HepG2 (cell line): ENCODE measurements around the gene MAP3K14. TPM values are rescaled to one million over a fixed set of nuclear protein-coding genes. Genes with fewer than 3 reads are reported as not detected.
A peak's percentile ranks its signal among the peaks of the same experiment; 100 is the strongest.

ENCODE experiments used
- ATAC-seq: fragments of 200-7000 bp; cut with Tn5 transposase; 3 replicates; pipeline ENCODE4 v1.9.1; 2020; ENCODE audit warnings: mild to moderate bottlenecking, moderate library complexity
- BruUV-seq: library from RNA; stranded (reverse); fragments of 400-500 nt; replicated peaks from 2 replicates; lab custom pipeline; 2021; lab: Mats Ljungman, UMichigan
- CTCF ChIA-PET: fragments of 300-600 bp; formaldehyde crosslinking; extraction: SDS; loops from one replicate; lab custom pipeline; 2021; ENCODE audit warnings: low total read pairs, inconsistent platforms, low intra/inter-chr PET ratio; lab: Yijun Ruan, JAX
- POLR2A ChIA-PET: fragments of 350-600 bp; sonication (Branson Sonifier 250); formaldehyde crosslinking; loops from one replicate; lab custom pipeline; 2020; ENCODE audit warnings: antibody characterized with exemption, inconsistent platforms; lab: Yijun Ruan, JAX
- DNase-seq: peaks from one replicate; pipeline ENCODE4 v3.0.0-alpha.2; 2015; ENCODE audit warnings: low spot score
- FAIRE-seq: peaks from 3 replicates; lab custom pipeline; 2011; peaks lifted over from hg19 to GRCh38; lab: Jason Lieb, UNC
- H2AFZ ChIP-seq: one replicate; pipeline ENCODE4 v1.6.1; 2011; ENCODE audit warnings: low read length, inconsistent platforms
- H3K27ac ChIP-seq: fragments of 300-600 bp; 3 replicates; pipeline ENCODE4 v1.8.0; 2011; ENCODE audit warnings: mixed run types, mild to moderate bottlenecking, mixed read lengths, low read length, inconsistent platforms; ENCODE audit not compliant: insufficient read depth; ENCODE audit errors: extremely low read length
- H3K27me3 ChIP-seq, 2 experiments: fragments of 200-600 bp in 1 of 2; 2 replicates in 1 of 2; 3 replicates in 1 of 2; pipeline versions ENCODE4 v1.6.0 to v1.8.0; 2011; ENCODE audit warnings: low read length in 2 of 2, mild to moderate bottlenecking in 2 of 2, moderate library complexity in 2 of 2, inconsistent platforms in 1 of 2; ENCODE audit not compliant: insufficient read depth in 2 of 2, control insufficient read depth in 1 of 2
- H3K36me3 ChIP-seq, 2 experiments: fragments of 200-600 bp in 1 of 2; replicated peaks in 1 of 2; 2 replicates in 1 of 2; 3 replicates in 1 of 2; pipeline versions ENCODE4 v1.5.1 to v1.8.0; 2011; ENCODE audit warnings: low read length in 2 of 2, inconsistent platforms in 1 of 2; ENCODE audit not compliant: insufficient read depth in 2 of 2, control insufficient read depth in 1 of 2
- H3K4me1 ChIP-seq: 2 replicates; pipeline ENCODE4 v1.5.1; 2012; ENCODE audit warnings: low read length, inconsistent platforms; ENCODE audit not compliant: insufficient read depth
- H3K4me2 ChIP-seq: 2 replicates; pipeline ENCODE4 v1.6.0; 2011; ENCODE audit warnings: low read depth, low read length, inconsistent platforms
- H3K4me3 ChIP-seq, 3 experiments: fragments of 200-600 bp in 1 of 3; sonication (generic), shearing (Covaris generic) in 1 of 3; replicated peaks in 1 of 3; 2 replicates each; pipeline ENCODE4 v1.5.1; 2011 to 2016; ENCODE audit warnings: low read length in 3 of 3, inconsistent platforms in 2 of 3, low read depth in 2 of 3, mild to moderate bottlenecking in 2 of 3, control low read depth in 1 of 3, mixed read lengths in 1 of 3; ENCODE audit not compliant: insufficient read depth in 1 of 3
- H3K79me2 ChIP-seq: one replicate; pipeline ENCODE4 v1.6.1; 2011; ENCODE audit warnings: low read length, inconsistent platforms; ENCODE audit not compliant: insufficient read depth
- H3K9ac ChIP-seq: 2 replicates; pipeline ENCODE4 v1.6.0; 2011; ENCODE audit warnings: mild to moderate bottlenecking, low read depth, low read length, inconsistent platforms; ENCODE audit not compliant: insufficient read depth
- H3K9me3 ChIP-seq: 2 replicates; pipeline ENCODE4 v1.5.1; 2012; ENCODE audit warnings: mild to moderate bottlenecking, low read length
- H4K20me1 ChIP-seq: 2 replicates; pipeline ENCODE4 v1.6.0; 2011; ENCODE audit warnings: inconsistent platforms, mild to moderate bottlenecking, low read length, moderate library complexity; ENCODE audit not compliant: insufficient read depth
- AHR ChIP-seq: IDR thresholded peaks from 2 replicates; pipeline ENCODE4 v1.6.1; 2018; ENCODE audit warnings: missing genetic modification reagents, missing compliant biosample characterization
- EHMT2 ChIP-seq: fragments of 200-600 bp; sonication (generic); IDR thresholded peaks from 2 replicates; pipeline ENCODE4 v1.7.0; 2017; ENCODE audit warnings: antibody characterized with exemption, low read depth, low read length, borderline replicate concordance
- FOXA1 ChIP-seq, 2 experiments: fragments of 450-650 bp in 1 of 2; sonication (generic) in 1 of 2; formaldehyde crosslinking in 1 of 2; IDR thresholded peaks; 2 replicates each; pipeline versions ENCODE4 v1.4.0 to v1.6.1; 2016 to 2020; ENCODE audit warnings: missing genetic modification reagents in 1 of 2
- GTF3A ChIP-seq: sonication (generic); formaldehyde crosslinking; conservative IDR thresholded peaks from 2 replicates; pipeline ENCODE4 v1.4.0; 2020; ENCODE audit warnings: mild to moderate bottlenecking, missing genetic modification reagents
- GZF1 ChIP-seq: sonication (generic); formaldehyde crosslinking; IDR thresholded peaks from 2 replicates; pipeline ENCODE4 v1.5.1; 2020; ENCODE audit warnings: mild to moderate bottlenecking, missing genetic modification reagents
- HNF4A ChIP-seq: sonication (generic); formaldehyde crosslinking; IDR thresholded peaks from 2 replicates; pipeline ENCODE4 v1.4.0; 2020; ENCODE audit warnings: missing genetic modification reagents
- MIER2 ChIP-seq: IDR thresholded peaks from 2 replicates; pipeline ENCODE4 v1.6.1; 2016; ENCODE audit warnings: missing biosample characterization, missing genetic modification reagents
- NR2C2 ChIP-seq: sonication (generic); formaldehyde crosslinking; IDR thresholded peaks from 2 replicates; pipeline ENCODE4 v1.4.0; 2020; ENCODE audit warnings: missing genetic modification reagents, mild to moderate bottlenecking, moderate library complexity, borderline replicate concordance
- NR3C1 ChIP-seq: sonication (generic); formaldehyde crosslinking; IDR thresholded peaks from 2 replicates; pipeline ENCODE4 v1.4.0; 2020; ENCODE audit warnings: missing genetic modification reagents
- ONECUT2 ChIP-seq: sonication (generic); formaldehyde crosslinking; IDR thresholded peaks from 2 replicates; pipeline ENCODE4 v1.4.0; 2020; ENCODE audit warnings: missing genetic modification reagents
- REPIN1 ChIP-seq: sonication (generic); formaldehyde crosslinking; IDR thresholded peaks from 2 replicates; pipeline ENCODE4 v1.8.0; 2022; ENCODE audit warnings: missing genetic modification reagents, low read depth, mild to moderate bottlenecking, borderline replicate concordance
- TBP ChIP-seq: sonication (generic); formaldehyde crosslinking; IDR thresholded peaks from 2 replicates; pipeline ENCODE4 v1.5.0; 2020; ENCODE audit warnings: missing genetic modification reagents
- ZNF121 ChIP-seq: sonication (generic); formaldehyde crosslinking; IDR thresholded peaks from 2 replicates; pipeline ENCODE4 v1.5.0; 2020; ENCODE audit warnings: mild to moderate bottlenecking, missing genetic modification reagents
- ZNF263 ChIP-seq: sonication (generic); formaldehyde crosslinking; IDR thresholded peaks from 2 replicates; pipeline ENCODE4 v1.4.0; 2020; ENCODE audit warnings: missing genetic modification reagents
- ZNF382 ChIP-seq: sonication (generic); formaldehyde crosslinking; IDR thresholded peaks from 2 replicates; pipeline ENCODE4 v1.5.0; 2020; ENCODE audit warnings: missing genetic modification reagents, mild to moderate bottlenecking, borderline replicate concordance
- ZNF562 ChIP-seq: sonication (generic); formaldehyde crosslinking; IDR thresholded peaks from 2 replicates; pipeline ENCODE4 v1.8.0; 2022; ENCODE audit warnings: missing genetic modification reagents, borderline replicate concordance
- ZNF569 ChIP-seq: sonication (generic); formaldehyde crosslinking; IDR thresholded peaks from 2 replicates; pipeline ENCODE4 v1.5.0; 2020; ENCODE audit warnings: mild to moderate bottlenecking, missing genetic modification reagents, moderate library complexity, borderline replicate concordance
- ZNF614 ChIP-seq: IDR thresholded peaks from 2 replicates; pipeline ENCODE4 v1.6.1; 2018; ENCODE audit warnings: missing biosample characterization, missing genetic modification reagents, inconsistent platforms, borderline replicate concordance
- WGBS: methylation state at CpG from one replicate; pipeline ENCODE4 v1.1.6; 2017; ENCODE audit warnings: low lambda C conversion rate; 5-methylcytosine and 5-hydroxymethylcytosine counted together
- in situ Hi-C: cut with HindIII; loops from 2 replicates; pipeline ENCODE4 v1.10.0; 2017; ENCODE audit warnings: low pct_unique_long_range_greater_than_20kb; ENCODE audit not compliant: extremely low pct_ligation_motif_present
- intact Hi-C: fragments of 100-400 bp; cut with micrococcal nuclease; formaldehyde crosslinking; loops from one replicate; pipeline ENCODE4 v1.10.0; 2022; ENCODE audit not compliant: unreplicated experiment
- polyA plus RNA-seq, 8 experiments: library from polyadenylated mRNA; depleted of rRNA in 3 of 8; stranded (reverse) in 7 of 8; unstranded in 1 of 8; fragments of >200 nt; fragmentation: Illumina TruSeq in 4 of 8; extraction: Trizol in 4 of 8; gene quantifications; 2 replicates each; pipeline versions ENCODE4 v1.2.1 to v1.2.3, GENCODE V29; 2011 to 2016; ENCODE audit warnings: low read depth in 4 of 8, missing spikeins in 1 of 8, mixed read lengths in 1 of 8; ENCODE audit not compliant: insufficient read depth in 1 of 8
- total RNA-seq, 5 experiments: library from RNA; depleted of rRNA; stranded (reverse); fragments of >200 nt; fragmentation: Illumina TruSeq; extraction: Trizol; gene quantifications; 2 replicates each; pipeline ENCODE4 v1.2.3, GENCODE V29; 2016; ENCODE audit warnings: low read depth in 1 of 5
- TF ChIP-seq, protein P1 (sequence below): sonication (generic); formaldehyde crosslinking; conservative IDR thresholded peaks from 2 replicates; pipeline ENCODE4 v1.4.0; 2020; ENCODE audit warnings: missing genetic modification reagents

MAP3K14 gene
- total and polyA plus RNA-seq, 2 of the 13 experiments (the other 11 are each of a cell fraction or from before 2014, with no cell fraction given): 2.6 TPM

DNA sequence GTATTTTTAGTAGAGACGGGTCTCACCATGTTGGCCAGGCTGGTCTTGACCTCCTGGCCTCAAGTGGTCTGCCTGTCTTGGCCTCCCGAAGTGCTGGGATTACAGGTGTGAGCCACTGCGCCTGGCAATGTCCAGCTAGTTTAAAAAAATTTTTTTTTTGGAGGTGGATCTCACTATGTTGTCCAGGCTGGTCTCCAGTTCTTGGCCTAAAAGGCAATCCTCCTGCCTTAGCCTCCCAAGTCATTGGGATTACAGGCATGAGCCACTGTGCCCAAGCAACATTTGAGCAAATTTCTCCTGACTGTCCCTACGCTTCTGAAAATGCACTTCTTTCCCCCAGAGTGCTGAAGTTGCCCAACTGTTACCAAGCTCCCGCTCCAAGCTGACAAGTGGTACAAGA lies 8.0 kb downstream of the MAP3K14 start:
- H3K36me3 ChIP-seq: no peaks in the 10 kb centered on the region
- peak; percentile 53; the same call in 1 of the 2 replicates for TF ChIP-seq ZNF121 (CRISPR knock-in tag)
- no peak for TF ChIP-seq GZF1 (CRISPR knock-in tag)
- TF ChIP-seq NR2C2 (CRISPR knock-in tag): no peak
- ATAC-seq (no peak), FAIRE-seq (no peak), DNase-seq (no peak)
- POLR2A ChIA-PET: interaction anchor here (1.3 kb wide), 1 partner anchor 8 kb away, joined by 3 read pairs; the partner anchor contains the start of gene MAP3K14
- in situ Hi-C loops: no loop called here
- H3K79me2 ChIP-seq: peaks cover 62% of the 10 kb centered on the region
- H3K9ac ChIP-seq: no peak overlapping the region
- BruUV-seq: no TSS peak
- no peaks in the 10 kb centered on the region for H4K20me1 ChIP-seq
- no peak overlapping the region for H3K4me2 ChIP-seq
- H2AFZ ChIP-seq: no peak overlapping the region
- 100% methylated on average over 5 of the region's 5 CpGs for WGBS
- CTCF ChIA-PET: no interaction called here
- H3K27me3 ChIP-seq: no peaks in the 10 kb centered on the region
- H3K9me3 ChIP-seq: no peaks in the 10 kb centered on the region
- H3K27ac ChIP-seq: no peak overlapping the region
- peaks cover 51% of the 10 kb centered on the region for H3K4me1 ChIP-seq
- intact Hi-C loops: no loop called here
- no peak overlapping the region for H3K4me3 ChIP-seq

DNA sequence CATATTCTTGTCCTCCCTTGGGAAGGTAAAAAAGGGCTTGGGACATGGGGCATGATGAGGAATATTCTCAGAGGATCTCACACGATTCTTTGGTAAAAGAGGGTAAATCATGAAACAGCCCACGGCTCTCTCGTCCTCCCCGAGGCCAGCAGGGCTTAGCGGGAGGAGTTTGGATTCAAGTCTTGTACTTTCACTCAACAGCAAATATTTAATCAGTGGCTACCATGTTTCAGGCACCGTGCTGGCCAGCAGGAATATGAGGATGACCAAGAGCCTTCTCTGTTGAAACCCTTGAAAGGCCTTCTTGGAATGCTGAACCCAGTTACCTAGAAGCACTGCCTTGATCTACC lies 8.8 kb downstream of the MAP3K14 start:
- no TSS peak for BruUV-seq
- H3K27ac ChIP-seq: no peak overlapping the region
- peaks cover 54% of the 10 kb centered on the region for H3K79me2 ChIP-seq
- H3K9ac ChIP-seq: no peak overlapping the region
- ATAC-seq (no peak), DNase-seq (no peak), FAIRE-seq (no peak)
- peaks cover 42% of the 10 kb centered on the region for H3K4me1 ChIP-seq
- intact Hi-C loops: no loop called here
- no peaks in the 10 kb centered on the region for H3K9me3 ChIP-seq
- H4K20me1 ChIP-seq: no peaks in the 10 kb centered on the region
- 56% methylated on average over 6 of the region's 6 CpGs for WGBS
- H3K4me3 ChIP-seq: no peak overlapping the region
- H3K36me3 ChIP-seq: no peaks in the 10 kb centered on the region
- POLR2A ChIA-PET: interaction anchor here (0.6 to 1.3 kb wide), 3 partner anchors 8 to 160 kb away, joined by 3 to 4 read pairs (median 4); partner anchors contain the start of genes HEXIM1 and MAP3K14
- H3K27me3 ChIP-seq: no peaks in the 10 kb centered on the region
- H3K4me2 ChIP-seq: no peak overlapping the region
- CTCF ChIA-PET: interaction anchor here (0.6 kb wide), 1 partner anchor 77 kb away, joined by 3 read pairs; no protein-coding TSS in a partner anchor
- in situ Hi-C loops: no loop called here
- no peak overlapping the region for H2AFZ ChIP-seq
- TF ChIP-seq GTF3A (CRISPR knock-in tag): no peak
- TF ChIP-seq ZNF562 (CRISPR knock-in tag): no peak
- TF ChIP-seq ZNF382 (CRISPR knock-in tag): no peak
- TF ChIP-seq, protein P1, sequence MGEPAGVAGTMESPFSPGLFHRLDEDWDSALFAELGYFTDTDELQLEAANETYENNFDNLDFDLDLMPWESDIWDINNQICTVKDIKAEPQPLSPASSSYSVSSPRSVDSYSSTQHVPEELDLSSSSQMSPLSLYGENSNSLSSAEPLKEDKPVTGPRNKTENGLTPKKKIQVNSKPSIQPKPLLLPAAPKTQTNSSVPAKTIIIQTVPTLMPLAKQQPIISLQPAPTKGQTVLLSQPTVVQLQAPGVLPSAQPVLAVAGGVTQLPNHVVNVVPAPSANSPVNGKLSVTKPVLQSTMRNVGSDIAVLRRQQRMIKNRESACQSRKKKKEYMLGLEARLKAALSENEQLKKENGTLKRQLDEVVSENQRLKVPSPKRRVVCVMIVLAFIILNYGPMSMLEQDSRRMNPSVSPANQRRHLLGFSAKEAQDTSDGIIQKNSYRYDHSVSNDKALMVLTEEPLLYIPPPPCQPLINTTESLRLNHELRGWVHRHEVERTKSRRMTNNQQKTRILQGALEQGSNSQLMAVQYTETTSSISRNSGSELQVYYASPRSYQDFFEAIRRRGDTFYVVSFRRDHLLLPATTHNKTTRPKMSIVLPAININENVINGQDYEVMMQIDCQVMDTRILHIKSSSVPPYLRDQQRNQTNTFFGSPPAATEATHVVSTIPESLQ (CRISPR knock-in tag): no peak
- TF ChIP-seq NR3C1 (CRISPR knock-in tag): no peak
- TF ChIP-seq ZNF569 (CRISPR knock-in tag): no peak
- TF ChIP-seq MIER2 (CRISPR knock-in tag): no peak
- no peak for TF ChIP-seq EHMT2
- no peak for TF ChIP-seq TBP (CRISPR knock-in tag)
- TF ChIP-seq REPIN1 (CRISPR knock-in tag): no peak
- no peak for TF ChIP-seq FOXA1 (IDR thresholded peaks at IDR 0.05)
- peak; percentile 4; the same call in 1 of the 2 replicates for TF ChIP-seq FOXA1 (CRISPR knock-in tag; IDR thresholded peaks at IDR 0.05)
- no peak for TF ChIP-seq ONECUT2 (CRISPR knock-in tag)
- peak; percentile 80 for TF ChIP-seq ZNF263 (CRISPR knock-in tag)
- no peak for TF ChIP-seq AHR
- TF ChIP-seq ZNF614 (CRISPR knock-in tag): no peak
- TF ChIP-seq HNF4A (CRISPR knock-in tag): peak; percentile 6; the same call in 1 of the 2 replicates
